Activated CD4-positive, alpha-beta memory T cell treated with anti-CD3 and anti-CD28 coated beads for 36 hours (primary cell): ENCODE results near the gene FCRL5. TPM values are rescaled to one million over a fixed set of nuclear protein-coding genes. Genes with fewer than 3 reads are reported as not detected.

Experiments used
- total RNA-seq, 2 experiments: library from RNA; stranded (reverse); gene quantifications; one replicate each; pipeline ENCODE4 v1.2.3, GENCODE V29; 2021

Gene FCRL5
- total RNA-seq, 2 experiments from 2014 or later = not detected

Other genes starting within 250 kb of the FCRL5 start
- gene FCRL4, start 45.6 kb upstream of the FCRL5 start, total RNA-seq = not detected
- under 1 TPM; 0.69 to 0.82 TPM for gene FCRL3, start 148.3 kb upstream of the FCRL5 start, total RNA-seq
- gene FCRL2, start 224.6 kb upstream of the FCRL5 start, total RNA-seq = not detected